Lower leg skin (tissue), 4 donors: ENCODE measurements around the gene KRTAP2-1. TPM values are rescaled to one million over a fixed set of nuclear protein-coding genes. Genes with fewer than 3 reads are reported as not detected.

Experiments used
- DNase-seq, 2 donors: peaks; one replicate each; pipeline ENCODE4 v3.0.0-alpha.2; 2019; ENCODE audit warnings: low spot score in 2 of 2
- H3K4me3 ChIP-seq: fragments of 200-600 bp; sonication (generic); 2 replicates; pipeline ENCODE4 v1.5.1; 2017; ENCODE audit warnings: mild to moderate bottlenecking, low read depth; ENCODE audit not compliant: poor library complexity, severe bottlenecking
- CTCF ChIP-seq, 3 donors: fragments of 450-650 bp; IDR thresholded peaks; one replicate each; pipeline ENCODE4 v1.5.1; 2016; ENCODE audit warnings: antibody characterized with exemption in 3 of 3, mild to moderate bottlenecking in 3 of 3, moderate library complexity in 2 of 3
- POLR2A ChIP-seq, 2 donors: fragments of 450-650 bp; IDR thresholded peaks; one replicate each; pipeline ENCODE4 v1.6.1; 2016 to 2017; ENCODE audit warnings: antibody characterized with exemption in 2 of 2, mild to moderate bottlenecking in 1 of 2, moderate library complexity in 1 of 2
- WGBS, 2 donors: methylation state at CpG; one replicate each; pipeline ENCODE4 v1.1.5; 2018; 5-methylcytosine and 5-hydroxymethylcytosine counted together
- intact Hi-C: fragments of 100-400 bp; cut with DNase I; formaldehyde crosslinking; loops from one replicate; pipeline ENCODE4 v1.15.0; 2023; ENCODE audit warnings: low total_unique reads
- total RNA-seq, 4 donors: library from RNA; depleted of rRNA; stranded (reverse); fragments of >200 nt; gene quantifications; one replicate each; pipeline ENCODE4 v1.1.0, GENCODE V29; 2016

The KRTAP2-1 gene
- total RNA-seq, 4 donors from 2014 or later, result 7.0 to 83.9 TPM; not detected in 2

GRCh38 chr17:41024697-41025096 is 22.4 kb downstream of the KRTAP2-1 start:
- H3K4me3 ChIP-seq, result no peak overlapping the region
- intact Hi-C loops, result no loop called here
- TF ChIP-seq POLR2A (IDR thresholded peaks at IDR 0.05) (no peak), CTCF (IDR thresholded peaks at IDR 0.05) (no peak)
- 65 to 70% methylated on average over 3 of the region's 3 CpGs for WGBS, 2 donors
- DNase-seq, result no peak

- intact Hi-C loops, result no loop called here
- no peak for DNase-seq
- TF ChIP-seq CTCF (IDR thresholded peaks at IDR 0.05), result no peak
- no peak for TF ChIP-seq POLR2A (IDR thresholded peaks at IDR 0.05)
- H3K4me3 ChIP-seq, result no peak overlapping the region
These were observed 26.8 kb downstream of the KRTAP2-1 start for GRCh38 chr17:41020336-41020735.

- no peak for TF ChIP-seq CTCF (IDR thresholded peaks at IDR 0.05)
- TF ChIP-seq POLR2A (IDR thresholded peaks at IDR 0.05), result no peak
- H3K4me3 ChIP-seq, result no peak overlapping the region
- WGBS, 2 donors, result 91 to 98% methylated on average over 3 of the region's 3 CpGs
- DNase-seq, result no peak
- intact Hi-C loops, result no loop called here
These were observed 27.7 kb downstream of the KRTAP2-1 start for GRCh38 chr17:41019415-41019814.

GRCh38 chr17:41018541-41018940 is 28.6 kb downstream of the KRTAP2-1 start:
- no peak overlapping the region for H3K4me3 ChIP-seq
- WGBS, 2 donors, result 67 to 82% methylated on average over 3 of the region's 3 CpGs
- intact Hi-C loops, result no loop called here
- no peak for TF ChIP-seq CTCF (IDR thresholded peaks at IDR 0.05)
- DNase-seq, result no peak

- intact Hi-C loops, result no loop called here
These were observed 30.4 kb downstream of the KRTAP2-1 start for GRCh38 chr17:41016578-41017215.

More at GRCh38 chr17:41016578-41017215, 30.4 kb downstream of the KRTAP2-1 start:
- WGBS, 2 donors, result 86 to 87% methylated on average over 13 of the region's 13 CpGs
- TF ChIP-seq POLR2A (IDR thresholded peaks at IDR 0.05) (no peak), CTCF (IDR thresholded peaks at IDR 0.05) (no peak)
- no peak for DNase-seq
- no peak overlapping the region for H3K4me3 ChIP-seq
